Pancreas (tissue), 10 donors: ENCODE results near the gene FRS3. TPM values are rescaled to one million over a fixed set of nuclear protein-coding genes. Genes with fewer than 3 reads are reported as not detected.

Experiments used
- ATAC-seq, 4 donors: fragments of 200-7000 bp; cut with Tn5 transposase; one replicate each; pipeline versions ENCODE4 v1.8.0 to v1.9.1; 2020; ENCODE audit warnings: mild to moderate bottlenecking in 4 of 4, moderate library complexity in 4 of 4
- DNase-seq, 6 donors: peaks; one replicate each; pipeline ENCODE4 v3.0.0-alpha.2; 2020
- FAIRE-seq: peaks from 2 replicates; lab custom pipeline; 2012; peaks lifted over from hg19 to GRCh38; lab: Jason Lieb, UNC
- H3K27ac ChIP-seq, 4 donors: fragments of 200-600 bp; sonication (generic); 1 replicate in 3 of 4; 2 replicates in 1 of 4; pipeline versions ENCODE4 v1.5.0 to v1.8.0; 2020
- H3K27me3 ChIP-seq, 4 donors: fragments of 200-600 bp; one replicate each; pipeline ENCODE4 v1.8.0; 2021
- H3K36me3 ChIP-seq, 3 donors: fragments of 200-600 bp; sonication (generic) in 1 of 3; one replicate each; pipeline versions ENCODE4 v1.5.0 to v1.8.0; 2020 to 2021
- H3K4me1 ChIP-seq, 3 donors: fragments of 200-600 bp; one replicate each; pipeline ENCODE4 v1.8.0; 2021
- H3K4me3 ChIP-seq, 4 donors: fragments of 200-600 bp; sonication (generic) in 2 of 4; one replicate each; pipeline versions ENCODE4 v1.5.0 to v1.8.0; 2020 to 2021
- H3K9me3 ChIP-seq, 4 donors: fragments of 200-600 bp; one replicate each; pipeline ENCODE4 v1.8.0; 2021
- CTCF ChIP-seq, 4 donors: fragments of 200-600 bp; sonication (generic) in 3 of 4; IDR thresholded peaks; one replicate each; pipeline versions ENCODE4 v1.5.0 to v1.8.0; 2021; ENCODE audit warnings: antibody characterized with exemption in 4 of 4
- WGBS, 2 donors: extraction: QIAGEN DNeasy Blood & Tissue Kit; methylation state at CpG; one replicate each; pipeline ENCODE4 v1.1.7; 2013; 5-methylcytosine and 5-hydroxymethylcytosine counted together
- intact Hi-C, 3 donors: fragments of 100-400 bp; cut with DNase I; formaldehyde crosslinking; loops; one replicate each; pipeline versions ENCODE4 v1.11.1 to v1.14.2; 2022
- polyA plus RNA-seq, 2 donors: library from polyadenylated mRNA; stranded (reverse); fragments of 200-250 nt; gene quantifications; one replicate each; pipeline ENCODE4 v1.2.3, GENCODE V29; 2013
- total RNA-seq, 6 donors: library from RNA; stranded (reverse); fragmentation: NEBNext Ultra II Directional in 4 of 6; extraction: Animal tissue kit (Norgen Biotek cat#: 25700) in 4 of 6; gene quantifications; one replicate each; pipeline versions ENCODE4 v1.2.1 to v1.2.4, GENCODE V29; 2021 to 2023
- donor health status: healthy with polysubstance abuse.
- donor health status: DM: no; HTN: no; CAD: no; lungs with moderate emphysema.
- donor health status: DM: no; HTN: no; CAD: no.
- donor health status: control.
- donor health status: control.
- donor health status: Bipolar disorder and iron deficiency.
- donor health status: DM: yes; HTN: yes; CAD: no.
- donor health status: DM: no; HTN: no; CAD: no.
- donor health status: DM: no; HTN: no; CAD: no.
- donor health status: DM: yes; HTN: yes; CAD: no.

The FRS3 gene
- total and polyA plus RNA-seq, 8 donors: 2.1 to 7.8 (median 3.7) TPM

GRCh38 chr6:41771058-41771983, 8.4 kb downstream of the FRS3 start:
- ATAC-seq (no peak), FAIRE-seq (no peak), DNase-seq (peak in 1 of 6 donors; percentile 45)
- 90 to 91% methylated on average over 29 of the region's 29 CpGs for WGBS, 2 donors
- Histone ChIP-seq H3K27me3 (no peaks in the 10 kb centered on the region), H3K27ac (no peak overlapping the region), H3K4me3 (no peak overlapping the region), H3K4me1 (no peaks in the 10 kb centered on the region), H3K36me3 (peaks cover 0 to 10% (median 0%) of the 10 kb centered on the region in 3 donors), H3K9me3 (no peaks in the 10 kb centered on the region)
- intact Hi-C loops: loop anchor here in 1 of 3 donors (10.0 kb wide), 1 partner anchor 167 kb away; no protein-coding TSS in a partner anchor
- no peak for TF ChIP-seq CTCF (IDR thresholded peaks at IDR 0.05)

- H3K36me3 ChIP-seq: peaks cover 0 to 10% (median 0%) of the 10 kb centered on the region in 3 donors
- FAIRE-seq (no peak), ATAC-seq (no peak), DNase-seq (peak in 1 of 6 donors; percentile 56)
- no peaks in the 10 kb centered on the region for H3K27me3 ChIP-seq
- H3K4me3 ChIP-seq: no peak overlapping the region
- no peak overlapping the region for H3K27ac ChIP-seq
- 91 to 92% methylated on average over 30 of the region's 30 CpGs for WGBS, 2 donors
- intact Hi-C loops: loop anchor here in 1 of 3 donors (10.0 kb wide), 1 partner anchor 166 kb away; no protein-coding TSS in a partner anchor
- H3K4me1 ChIP-seq: no peaks in the 10 kb centered on the region
- TF ChIP-seq CTCF (IDR thresholded peaks at IDR 0.05): no peak
- H3K9me3 ChIP-seq: no peaks in the 10 kb centered on the region
Measured at GRCh38 chr6:41770381-41771057, 9.2 kb downstream of the FRS3 start.

GRCh38 chr6:41769376-41769775, 10.3 kb downstream of the FRS3 start:
- peak in 1 of 6 donors; percentile 20 for DNase-seq
- Histone ChIP-seq H3K4me3 (no peak overlapping the region), H3K9me3 (no peaks in the 10 kb centered on the region), H3K27me3 (no peaks in the 10 kb centered on the region), H3K4me1 (no peaks in the 10 kb centered on the region), H3K27ac (no peak overlapping the region), H3K36me3 (peaks cover 0 to 10% (median 0%) of the 10 kb centered on the region in 3 donors)
- ATAC-seq: no peak
- no peak for FAIRE-seq
- no peak for TF ChIP-seq CTCF (IDR thresholded peaks at IDR 0.05)
- intact Hi-C loops: no loop called here
- WGBS, 2 donors: 94 to 99% methylated on average over 8 of the region's 8 CpGs

GRCh38 chr6:41768545-41769308, 11.0 kb downstream of the FRS3 start:
- TF ChIP-seq CTCF (IDR thresholded peaks at IDR 0.05): no peak
- peak in 3 of 4 donors; percentile 51 to 62 (median 58) for ATAC-seq
- WGBS, 2 donors: 72 to 76% methylated on average over 10 of the region's 10 CpGs
- Histone ChIP-seq H3K4me1 (no peaks in the 10 kb centered on the region), H3K27me3 (no peaks in the 10 kb centered on the region), H3K4me3 (no peak overlapping the region), H3K36me3 (peaks cover 0 to 10% (median 0%) of the 10 kb centered on the region in 3 donors), H3K9me3 (no peaks in the 10 kb centered on the region), H3K27ac (no peak overlapping the region)
- no peak for FAIRE-seq
- DNase-seq: peak in 1 of 6 donors; percentile 51
- intact Hi-C loops: no loop called here
